ENCODE measurements around the gene F11R.

GRCh38 chr1:160978510-160978927, 42.4 kb downstream of the F11R start:
- TF ChIP-seq CTCF (IDR thresholded peaks at IDR 0.05), result no peak
- no peak for TF ChIP-seq POLR2A (IDR thresholded peaks at IDR 0.05)

All from prostate gland (tissue), 2 donors.